Measurements from ENCODE around the gene TXNL1.

TXNL1 gene

GRCh38 chr18:56637176-56637575 lies 1.2 kb downstream of the TXNL1 start:
- no peak for DNase-seq (ENCODE audit: low read depth in 1 of 2, low spot score in 1 of 2)
- in situ Hi-C loops (cut with HindIII; ENCODE audit: low pct_unique_long_range_greater_than_20kb, low sequenced_read_pairs) = no loop called here
- no peak for TF ChIP-seq JUND (IDR thresholded peaks at IDR 0.05; ENCODE audit: low read depth)

GRCh38 chr18:56635007-56635406 lies 3.4 kb downstream of the TXNL1 start:
- no peak for TF ChIP-seq JUND (IDR thresholded peaks at IDR 0.05; ENCODE audit: low read depth)
- no peak for DNase-seq (ENCODE audit: low read depth in 1 of 2, low spot score in 1 of 2)
- in situ Hi-C loops (cut with HindIII; ENCODE audit: low pct_unique_long_range_greater_than_20kb, low sequenced_read_pairs) = no loop called here

- in situ Hi-C loops (cut with HindIII; ENCODE audit: low pct_unique_long_range_greater_than_20kb, low sequenced_read_pairs) = no loop called here
These were observed 6.0 kb downstream of the TXNL1 start for GRCh38 chr18:56632070-56633022.

GRCh38 chr18:56627991-56628390 lies 10.4 kb downstream of the TXNL1 start:
- no peak for TF ChIP-seq JUND (IDR thresholded peaks at IDR 0.05; ENCODE audit: low read depth)
- no peak for DNase-seq (ENCODE audit: low read depth in 1 of 2, low spot score in 1 of 2)
- in situ Hi-C loops (cut with HindIII; ENCODE audit: low pct_unique_long_range_greater_than_20kb, low sequenced_read_pairs) = no loop called here

More at GRCh38 chr18:56632070-56633022, 6.0 kb downstream of the TXNL1 start:
- no peak for DNase-seq (ENCODE audit: low read depth in 1 of 2, low spot score in 1 of 2)
- TF ChIP-seq JUND (IDR thresholded peaks at IDR 0.05; ENCODE audit: low read depth) = no peak

GRCh38 chr18:56615738-56616520 lies 22.5 kb downstream of the TXNL1 start:
- in situ Hi-C loops (cut with HindIII; ENCODE audit: low pct_unique_long_range_greater_than_20kb, low sequenced_read_pairs) = no loop called here
- no peak for TF ChIP-seq JUND (IDR thresholded peaks at IDR 0.05; ENCODE audit: low read depth)
- no peak for DNase-seq (ENCODE audit: low read depth in 1 of 2, low spot score in 1 of 2)

GRCh38 chr18:56606618-56607017 lies 31.8 kb downstream of the TXNL1 start:
- TF ChIP-seq JUND (IDR thresholded peaks at IDR 0.05; ENCODE audit: low read depth) = no peak
- in situ Hi-C loops (cut with HindIII; ENCODE audit: low pct_unique_long_range_greater_than_20kb, low sequenced_read_pairs) = no loop called here
- no peak for DNase-seq (ENCODE audit: low read depth in 1 of 2, low spot score in 1 of 2)

GRCh38 chr18:56598422-56598821 lies 40.0 kb downstream of the TXNL1 start:
- TF ChIP-seq JUND (IDR thresholded peaks at IDR 0.05; ENCODE audit: low read depth) = no peak
- DNase-seq (ENCODE audit: low read depth in 1 of 2, low spot score in 1 of 2) = no peak
- in situ Hi-C loops (cut with HindIII; ENCODE audit: low pct_unique_long_range_greater_than_20kb, low sequenced_read_pairs) = no loop called here

GRCh38 chr18:56593906-56594305 lies 44.5 kb downstream of the TXNL1 start:
- no peak for DNase-seq (ENCODE audit: low read depth in 1 of 2, low spot score in 1 of 2)
- TF ChIP-seq JUND (IDR thresholded peaks at IDR 0.05; ENCODE audit: low read depth) = no peak
- in situ Hi-C loops (cut with HindIII; ENCODE audit: low pct_unique_long_range_greater_than_20kb, low sequenced_read_pairs) = no loop called here

- no peak for TF ChIP-seq JUND (IDR thresholded peaks at IDR 0.05; ENCODE audit: low read depth)
- in situ Hi-C loops (cut with HindIII; ENCODE audit: low pct_unique_long_range_greater_than_20kb, low sequenced_read_pairs) = no loop called here
- no peak for DNase-seq (ENCODE audit: low read depth in 1 of 2, low spot score in 1 of 2)
These were observed 58.4 kb downstream of the TXNL1 start for GRCh38 chr18:56580026-56580425.

GRCh38 chr18:56579451-56579850 lies 58.9 kb downstream of the TXNL1 start:
- in situ Hi-C loops (cut with HindIII; ENCODE audit: low pct_unique_long_range_greater_than_20kb, low sequenced_read_pairs) = no loop called here
- no peak for DNase-seq (ENCODE audit: low read depth in 1 of 2, low spot score in 1 of 2)
- no peak for TF ChIP-seq JUND (IDR thresholded peaks at IDR 0.05; ENCODE audit: low read depth)

GRCh38 chr18:56576826-56577573 lies 61.4 kb downstream of the TXNL1 start:
- DNase-seq (ENCODE audit: low read depth in 1 of 2, low spot score in 1 of 2) = no peak
- no peak for TF ChIP-seq JUND (IDR thresholded peaks at IDR 0.05; ENCODE audit: low read depth)
- in situ Hi-C loops (cut with HindIII; ENCODE audit: low pct_unique_long_range_greater_than_20kb, low sequenced_read_pairs) = no loop called here

Measured in T47D (cell line).